Measurements from ENCODE around the gene ATM. TPM values are rescaled to one million over a fixed set of nuclear protein-coding genes. Genes with fewer than 3 reads are reported as not detected.
A peak's percentile ranks its signal among the peaks of the same experiment; 100 is the strongest.
"Not testable (repeated sequence)": the region's sequence is repeated elsewhere in the genome, so short reads cannot be mapped to it uniquely, and the experiment has no call there.

ATM gene
- total and polyA plus RNA-seq, 7 experiments from 2014 or later: 84.7 to 879 (median 439) TPM

- DNase-seq: no peak
- H3K36me3 Mint-ChIP-seq: peaks cover 0 to 12% (median 0%) of the 10 kb centered on the region in 5 donors
- Histone ChIP-seq H3K27me3 (ENCODE audit: control insufficient read depth in 2 of 2, insufficient read depth in 2 of 2, low read length in 2 of 2) (no peaks in the 10 kb centered on the region), H3K4me3 (ENCODE audit: low read length) (no peak overlapping the region), H3K9me3 (ENCODE audit: control insufficient read depth in 2 of 3, low read length in 3 of 3) (no peaks in the 10 kb centered on the region), H3K27ac (ENCODE audit: low read depth, low read length) (no peak overlapping the region), H3K36me3 (ENCODE audit: control insufficient read depth in 2 of 3, insufficient read depth in 3 of 3, low read length in 3 of 3) (no peaks in the 10 kb centered on the region), H3K4me1 (ENCODE audit: control insufficient read depth in 2 of 2, insufficient read depth in 2 of 2, low read length in 2 of 2) (no peaks in the 10 kb centered on the region)
- H3K27me3 Mint-ChIP-seq: peaks cover 0 to 5% (median 0%) of the 10 kb centered on the region in 5 donors
- H3K27ac Mint-ChIP-seq: no peak overlapping the region
- ChIA-PET CTCF (no interaction called here), POLR2A (no interaction called here)
- intact Hi-C loops (cut with micrococcal nuclease): no loop called here
- H3K4me1 Mint-ChIP-seq: no peaks in the 10 kb centered on the region
- no peak for ATAC-seq
- peaks cover 0 to 14% (median 5%) of the 10 kb centered on the region in 11 donors for H3K9me3 Mint-ChIP-seq
- no peak overlapping the region for H3K4me3 Mint-ChIP-seq
Measured at GRCh38 chr11:108414958-108415357, 192.1 kb downstream of the ATM start.

DNA sequence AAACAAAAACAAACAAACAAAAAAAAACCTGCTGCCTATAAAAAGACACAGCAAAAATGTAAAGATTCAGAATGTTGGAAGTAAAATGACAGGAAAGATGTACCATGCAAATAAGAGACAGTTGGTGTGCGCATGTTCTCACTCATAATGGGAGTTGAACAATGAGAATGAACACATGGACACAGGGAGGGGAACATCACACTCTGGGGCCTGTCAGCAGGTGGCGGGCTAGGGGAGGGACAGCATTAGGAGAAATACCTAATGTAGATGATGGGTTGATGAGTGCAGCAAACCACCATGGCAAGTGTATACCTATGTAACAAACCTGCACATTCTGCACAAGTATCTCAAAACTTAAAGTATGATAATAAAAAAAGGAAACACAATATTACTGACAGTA is 194.7 kb downstream of the ATM start:
- POLR2A ChIA-PET; H3K27me3 Mint-ChIP-seq; H3K4me1 Mint-ChIP-seq; H3K27ac ChIP-seq (ENCODE audit: low read depth, low read length); H3K36me3 ChIP-seq (ENCODE audit: control insufficient read depth in 2 of 3, insufficient read depth in 3 of 3, low read length in 3 of 3); H3K4me3 Mint-ChIP-seq; H3K4me3 ChIP-seq (ENCODE audit: low read length); H3K27ac Mint-ChIP-seq; ATAC-seq; H3K4me1 ChIP-seq (ENCODE audit: control insufficient read depth in 2 of 2, insufficient read depth in 2 of 2, low read length in 2 of 2); H3K27me3 ChIP-seq (ENCODE audit: control insufficient read depth in 2 of 2, insufficient read depth in 2 of 2, low read length in 2 of 2); H3K9me3 ChIP-seq (ENCODE audit: control insufficient read depth in 2 of 3, low read length in 3 of 3): not testable (repeated sequence)
- Mint-ChIP-seq H3K36me3 (peaks cover 0 to 17% (median 4%) of the 10 kb centered on the region in 5 donors), H3K9me3 (peaks cover 0 to 19% (median 7%) of the 10 kb centered on the region in 11 donors)
- DNase-seq: peak in 6 of 9 donors; percentile 5 to 31 (median 19)
- CTCF ChIA-PET: interaction anchor here (0.6 to 1.3 kb wide), 3 partner anchors 43 to 231 kb away, joined by 4 to 6 read pairs (median 5); no protein-coding TSS in a partner anchor
- intact Hi-C loops (cut with micrococcal nuclease): loop anchor here (1.0 kb wide), 1 partner anchor 231 kb away; no protein-coding TSS in a partner anchor

Other genes starting within 250 kb of the ATM start
- gene CUL5, start 214.2 kb upstream of the ATM start, total RNA-seq: 10 to 100 TPM; 32.3 to 59.7 (median 39.2) TPM
- 10 to 100 TPM; 38.3 to 40.7 TPM for gene CUL5, start 214.2 kb upstream of the ATM start, polyA plus RNA-seq
- gene ACAT1, start 101.5 kb upstream of the ATM start, total RNA-seq: 10 to 100 TPM; 13.0 to 40.2 (median 17.9) TPM
- 10 to 100 TPM; 36.3 to 36.8 TPM for gene ACAT1, start 101.5 kb upstream of the ATM start, polyA plus RNA-seq
- 10 to 100 TPM; 38.4 to 89.2 (median 45.9) TPM for gene NPAT, start 429 bp upstream of the ATM start, total RNA-seq
- gene NPAT, start 429 bp upstream of the ATM start, polyA plus RNA-seq: 10 to 100 TPM; 45.6 to 67.0 TPM
- 1 to 10 TPM in 2 of 5 experiments, under 1 TPM in 3; 0.27 to 1.5 (median 0.51) TPM for gene C11orf65, start 244.5 kb downstream of the ATM start, total RNA-seq
- 1 to 10 TPM in 1 of 2 donors, under 1 TPM in 1; 0.61 to 2.0 TPM for gene C11orf65, start 244.5 kb downstream of the ATM start, polyA plus RNA-seq